ENCODE measurements around the gene ALK.

GRCh38 chr2:29222381-29223179, 698.8 kb downstream of the ALK start:
- no peak for TF ChIP-seq EZH2 (IDR thresholded peaks at IDR 0.05; ENCODE audit: borderline replicate concordance, low read depth, low read length, poor library complexity, severe bottlenecking)
- TF ChIP-seq, protein P1, sequence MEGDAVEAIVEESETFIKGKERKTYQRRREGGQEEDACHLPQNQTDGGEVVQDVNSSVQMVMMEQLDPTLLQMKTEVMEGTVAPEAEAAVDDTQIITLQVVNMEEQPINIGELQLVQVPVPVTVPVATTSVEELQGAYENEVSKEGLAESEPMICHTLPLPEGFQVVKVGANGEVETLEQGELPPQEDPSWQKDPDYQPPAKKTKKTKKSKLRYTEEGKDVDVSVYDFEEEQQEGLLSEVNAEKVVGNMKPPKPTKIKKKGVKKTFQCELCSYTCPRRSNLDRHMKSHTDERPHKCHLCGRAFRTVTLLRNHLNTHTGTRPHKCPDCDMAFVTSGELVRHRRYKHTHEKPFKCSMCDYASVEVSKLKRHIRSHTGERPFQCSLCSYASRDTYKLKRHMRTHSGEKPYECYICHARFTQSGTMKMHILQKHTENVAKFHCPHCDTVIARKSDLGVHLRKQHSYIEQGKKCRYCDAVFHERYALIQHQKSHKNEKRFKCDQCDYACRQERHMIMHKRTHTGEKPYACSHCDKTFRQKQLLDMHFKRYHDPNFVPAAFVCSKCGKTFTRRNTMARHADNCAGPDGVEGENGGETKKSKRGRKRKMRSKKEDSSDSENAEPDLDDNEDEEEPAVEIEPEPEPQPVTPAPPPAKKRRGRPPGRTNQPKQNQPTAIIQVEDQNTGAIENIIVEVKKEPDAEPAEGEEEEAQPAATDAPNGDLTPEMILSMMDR (conservative IDR thresholded peaks at IDR 0.05; ENCODE audit: low read depth, low read length), result no peak

Data from A673 (cell line).